Subcutaneous abdominal adipose tissue (tissue), 5 donors: Measurements from ENCODE around the gene PDE7B.

ENCODE experiments used
- H3K27ac ChIP-seq: one replicate; pipeline ENCODE4 v1.7.0; 2013; ENCODE audit warnings: low read depth, mild to moderate bottlenecking, inconsistent platforms, low read length, moderate library complexity
- H3K27me3 ChIP-seq, 5 donors: one replicate each; pipeline ENCODE4 v1.7.0; 2013; ENCODE audit warnings: low read length in 5 of 5, inconsistent platforms in 1 of 5; ENCODE audit not compliant: control insufficient read depth in 5 of 5, insufficient read depth in 4 of 5
- H3K36me3 ChIP-seq, 5 donors: one replicate each; pipeline ENCODE4 v1.7.0; 2013; ENCODE audit warnings: low read length in 5 of 5; ENCODE audit not compliant: control insufficient read depth in 5 of 5, insufficient read depth in 5 of 5
- H3K4me1 ChIP-seq, 5 donors: one replicate each; pipeline ENCODE4 v1.7.0; 2013; ENCODE audit warnings: low read length in 5 of 5, mild to moderate bottlenecking in 3 of 5, moderate library complexity in 1 of 5; ENCODE audit not compliant: control insufficient read depth in 5 of 5, insufficient read depth in 5 of 5
- H3K4me3 ChIP-seq, 5 donors: one replicate each; pipeline ENCODE4 v1.7.0; 2013; ENCODE audit warnings: low read length in 5 of 5, low read depth in 1 of 5
- H3K9ac ChIP-seq, 5 donors: one replicate each; pipeline ENCODE4 v1.7.0; 2013; ENCODE audit warnings: low read length in 5 of 5, mild to moderate bottlenecking in 4 of 5, moderate library complexity in 3 of 5
- H3K9me3 ChIP-seq, 5 donors: one replicate each; pipeline ENCODE4 v1.7.0; 2013; ENCODE audit warnings: low read length in 5 of 5; ENCODE audit not compliant: control insufficient read depth in 5 of 5
- donor health status: healthy.
- donor health status: healthy.
- donor health status: healthy.
- donor health status: healthy.
- donor health status: healthy.

PDE7B gene

GRCh38 chr6:136153707-136154375 is 302.3 kb downstream of the PDE7B start:
- Histone ChIP-seq H3K4me1 (peaks cover 0 to 6% (median 3%) of the 10 kb centered on the region in 5 donors), H3K27ac (no peak overlapping the region), H3K36me3 (peaks cover 0 to 24% (median 15%) of the 10 kb centered on the region in 5 donors), H3K9me3 (no peaks in the 10 kb centered on the region), H3K9ac (no peak overlapping the region), H3K4me3 (no peak overlapping the region), H3K27me3 (no peaks in the 10 kb centered on the region)

GRCh38 chr6:136155191-136155590 is 303.7 kb downstream of the PDE7B start:
- H3K4me1 ChIP-seq: peaks cover 0 to 6% (median 3%) of the 10 kb centered on the region in 5 donors
- H3K27me3 ChIP-seq: no peaks in the 10 kb centered on the region
- H3K9me3 ChIP-seq: no peaks in the 10 kb centered on the region
- H3K27ac ChIP-seq: no peak overlapping the region
- peaks cover 0 to 25% (median 15%) of the 10 kb centered on the region in 5 donors for H3K36me3 ChIP-seq
- H3K9ac ChIP-seq: no peak overlapping the region
- H3K4me3 ChIP-seq: no peak overlapping the region

GRCh38 chr6:136157743-136158142 is 306.2 kb downstream of the PDE7B start:
- Histone ChIP-seq H3K36me3 (peaks cover 0 to 29% (median 17%) of the 10 kb centered on the region in 5 donors), H3K9ac (no peak overlapping the region), H3K4me3 (no peak overlapping the region), H3K4me1 (peaks cover 0 to 6% (median 3%) of the 10 kb centered on the region in 5 donors), H3K9me3 (no peaks in the 10 kb centered on the region), H3K27me3 (no peaks in the 10 kb centered on the region), H3K27ac (no peak overlapping the region)

GRCh38 chr6:136158387-136158821 is 306.9 kb downstream of the PDE7B start:
- Histone ChIP-seq H3K4me3 (no peak overlapping the region), H3K27me3 (no peaks in the 10 kb centered on the region), H3K9me3 (no peaks in the 10 kb centered on the region), H3K36me3 (peaks cover 0 to 32% (median 17%) of the 10 kb centered on the region in 5 donors), H3K27ac (no peak overlapping the region), H3K9ac (no peak overlapping the region), H3K4me1 (peaks cover 0 to 6% (median 3%) of the 10 kb centered on the region in 5 donors)

- no peaks in the 10 kb centered on the region for H3K9me3 ChIP-seq
- H3K9ac ChIP-seq: no peak overlapping the region
- H3K36me3 ChIP-seq: peaks cover 0 to 31% (median 15%) of the 10 kb centered on the region in 5 donors
- peaks cover 0 to 6% (median 3%) of the 10 kb centered on the region in 5 donors for H3K4me1 ChIP-seq
- no peaks in the 10 kb centered on the region for H3K27me3 ChIP-seq
- no peak overlapping the region for H3K27ac ChIP-seq
- no peak overlapping the region for H3K4me3 ChIP-seq
Measured at GRCh38 chr6:136158971-136159370, 307.5 kb downstream of the PDE7B start.

- H3K4me1 ChIP-seq: peaks cover 0 to 6% (median 3%) of the 10 kb centered on the region in 5 donors
- H3K27ac ChIP-seq: no peak overlapping the region
- no peaks in the 10 kb centered on the region for H3K9me3 ChIP-seq
- H3K36me3 ChIP-seq: peaks cover 0 to 22% (median 12%) of the 10 kb centered on the region in 5 donors
- no peaks in the 10 kb centered on the region for H3K27me3 ChIP-seq
- no peak overlapping the region for H3K4me3 ChIP-seq
- H3K9ac ChIP-seq: no peak overlapping the region
Measured at GRCh38 chr6:136160250-136160649, 308.7 kb downstream of the PDE7B start.

GRCh38 chr6:136161950-136162349 is 310.4 kb downstream of the PDE7B start:
- no peaks in the 10 kb centered on the region for H3K9me3 ChIP-seq
- no peak overlapping the region for H3K4me3 ChIP-seq
- peaks cover 0 to 6% (median 3%) of the 10 kb centered on the region in 5 donors for H3K4me1 ChIP-seq
- no peak overlapping the region for H3K9ac ChIP-seq
- H3K27ac ChIP-seq: no peak overlapping the region
- H3K27me3 ChIP-seq: no peaks in the 10 kb centered on the region
- peaks cover 0 to 22% (median 9%) of the 10 kb centered on the region in 5 donors for H3K36me3 ChIP-seq

- no peaks in the 10 kb centered on the region for H3K27me3 ChIP-seq
- no peak overlapping the region for H3K9ac ChIP-seq
- peaks cover 0 to 4% (median 2%) of the 10 kb centered on the region in 5 donors for H3K4me1 ChIP-seq
- H3K27ac ChIP-seq: no peak overlapping the region
- no peak overlapping the region for H3K4me3 ChIP-seq
- H3K36me3 ChIP-seq: peaks cover 0 to 19% (median 9%) of the 10 kb centered on the region in 5 donors
- H3K9me3 ChIP-seq: no peaks in the 10 kb centered on the region
Measured at GRCh38 chr6:136163260-136163659, 311.8 kb downstream of the PDE7B start.

GRCh38 chr6:136166815-136167214 is 315.3 kb downstream of the PDE7B start:
- no peak overlapping the region for H3K27ac ChIP-seq
- no peaks in the 10 kb centered on the region for H3K9me3 ChIP-seq
- H3K27me3 ChIP-seq: no peaks in the 10 kb centered on the region
- H3K4me3 ChIP-seq: no peak overlapping the region
- no peaks in the 10 kb centered on the region for H3K4me1 ChIP-seq
- H3K36me3 ChIP-seq: peaks cover 0 to 15% (median 10%) of the 10 kb centered on the region in 5 donors
- no peak overlapping the region for H3K9ac ChIP-seq

GRCh38 chr6:136169394-136170148 is 318.1 kb downstream of the PDE7B start:
- no peak overlapping the region for H3K4me3 ChIP-seq
- no peaks in the 10 kb centered on the region for H3K27me3 ChIP-seq
- peaks cover 0 to 20% (median 10%) of the 10 kb centered on the region in 5 donors for H3K36me3 ChIP-seq
- no peaks in the 10 kb centered on the region for H3K9me3 ChIP-seq
- no peak overlapping the region for H3K9ac ChIP-seq
- no peak overlapping the region for H3K27ac ChIP-seq
- H3K4me1 ChIP-seq: peaks cover 0 to 10% (median 4%) of the 10 kb centered on the region in 5 donors
